Muscle layer of duodenum (tissue), 2 donors: Measurements from ENCODE around the gene AGPAT2.

ENCODE experiments used
- H3K27ac ChIP-seq: one replicate; pipeline ENCODE4 v1.7.0; 2013; ENCODE audit warnings: mild to moderate bottlenecking, low read length
- H3K27me3 ChIP-seq: one replicate; pipeline ENCODE4 v1.7.0; 2013; ENCODE audit warnings: low read depth, mild to moderate bottlenecking, control low read depth, low read length
- H3K36me3 ChIP-seq, 2 donors: one replicate each; pipeline ENCODE4 v1.7.0; 2013; ENCODE audit warnings: low read length in 2 of 2, control low read depth in 1 of 2, mild to moderate bottlenecking in 1 of 2; ENCODE audit not compliant: insufficient read depth in 2 of 2, control insufficient read depth in 1 of 2
- H3K4me1 ChIP-seq, 2 donors: one replicate each; pipeline ENCODE4 v1.7.0; 2013; ENCODE audit warnings: low read length in 2 of 2, mild to moderate bottlenecking in 2 of 2, control low read depth in 1 of 2, moderate library complexity in 1 of 2; ENCODE audit not compliant: insufficient read depth in 2 of 2, control insufficient read depth in 1 of 2
- H3K4me3 ChIP-seq, 2 donors: one replicate each; pipeline ENCODE4 v1.7.0; 2013; ENCODE audit warnings: low read length in 2 of 2, low read depth in 1 of 2, mild to moderate bottlenecking in 1 of 2
- H3K9me3 ChIP-seq, 2 donors: one replicate each; pipeline ENCODE4 v1.7.0; 2013; ENCODE audit warnings: low read length in 2 of 2, control low read depth in 1 of 2, mild to moderate bottlenecking in 1 of 2; ENCODE audit not compliant: control insufficient read depth in 1 of 2
- donor health status: healthy.

AGPAT2 gene

DNA sequence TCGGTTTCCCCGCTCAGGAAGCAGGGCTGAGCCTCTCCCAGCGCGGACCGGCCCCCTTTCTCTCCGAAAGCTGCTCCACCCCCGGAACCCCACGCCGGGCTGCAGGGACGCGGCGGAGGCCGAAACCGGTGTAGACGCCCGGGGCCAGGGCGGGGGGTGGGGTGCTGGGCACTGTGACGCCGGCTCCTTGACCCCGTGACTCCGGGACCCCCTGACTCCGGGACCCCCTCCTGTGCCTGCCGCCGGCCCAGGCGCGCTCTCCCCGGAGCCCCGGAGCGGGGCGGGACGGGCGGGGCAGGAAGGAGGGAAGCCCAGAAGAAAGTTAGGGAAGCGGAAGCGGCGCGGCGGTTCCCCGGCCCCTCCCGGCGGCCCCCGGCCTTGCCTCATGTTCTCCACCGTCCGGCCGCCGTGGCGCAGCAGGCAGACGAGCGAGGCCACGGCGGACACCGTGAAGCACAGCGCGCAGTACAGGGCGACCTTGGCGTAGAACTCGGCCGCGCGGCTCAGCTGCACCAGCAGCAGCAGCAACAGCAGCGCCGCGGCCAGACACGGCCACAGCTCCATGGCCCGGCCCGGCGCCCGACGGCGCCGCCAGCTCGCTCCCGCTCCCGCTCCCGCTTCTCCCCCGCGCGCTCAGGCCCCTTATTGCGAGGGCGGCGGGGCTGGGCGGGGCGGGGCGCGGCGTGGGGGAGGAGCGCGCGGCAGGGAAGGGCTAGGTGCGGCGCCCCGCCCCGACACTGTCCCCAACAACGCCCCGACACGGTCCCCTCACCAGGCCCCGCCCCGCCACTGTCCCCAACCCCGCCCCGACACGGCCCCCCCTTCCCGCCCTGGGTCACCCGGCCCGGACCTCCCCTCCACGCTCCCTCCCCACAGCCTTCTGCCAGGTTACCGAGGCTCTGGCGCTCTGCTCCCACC is at the start of gene AGPAT2:
Gene AGPAT2 (minus strand): TSS at position 664 of the 918 bp plus-strand sequence. CDS start 100 bp downstream, at position 564.
- Histone ChIP-seq H3K4me3 (peak within 1 kb of the TSS; percentile 59 to 82), H3K4me1 (peaks cover 4 to 28% of the 10 kb centered on the region in 2 donors), H3K9me3 (no peaks in the 10 kb centered on the region), H3K36me3 (no peaks in the 10 kb centered on the region), H3K27me3 (no peaks in the 10 kb centered on the region), H3K27ac (peak within 1 kb of the TSS; percentile 16)

GRCh38 chr9:136735812-136736480 is 48.7 kb upstream of the AGPAT2 start:
- H3K4me3 ChIP-seq = no peak overlapping the region
- no peaks in the 10 kb centered on the region for H3K9me3 ChIP-seq
- H3K36me3 ChIP-seq = no peaks in the 10 kb centered on the region
- no peaks in the 10 kb centered on the region for H3K27me3 ChIP-seq
- peaks cover 0 to 2% of the 10 kb centered on the region in 2 donors for H3K4me1 ChIP-seq
- H3K27ac ChIP-seq = no peak overlapping the region

DNA sequence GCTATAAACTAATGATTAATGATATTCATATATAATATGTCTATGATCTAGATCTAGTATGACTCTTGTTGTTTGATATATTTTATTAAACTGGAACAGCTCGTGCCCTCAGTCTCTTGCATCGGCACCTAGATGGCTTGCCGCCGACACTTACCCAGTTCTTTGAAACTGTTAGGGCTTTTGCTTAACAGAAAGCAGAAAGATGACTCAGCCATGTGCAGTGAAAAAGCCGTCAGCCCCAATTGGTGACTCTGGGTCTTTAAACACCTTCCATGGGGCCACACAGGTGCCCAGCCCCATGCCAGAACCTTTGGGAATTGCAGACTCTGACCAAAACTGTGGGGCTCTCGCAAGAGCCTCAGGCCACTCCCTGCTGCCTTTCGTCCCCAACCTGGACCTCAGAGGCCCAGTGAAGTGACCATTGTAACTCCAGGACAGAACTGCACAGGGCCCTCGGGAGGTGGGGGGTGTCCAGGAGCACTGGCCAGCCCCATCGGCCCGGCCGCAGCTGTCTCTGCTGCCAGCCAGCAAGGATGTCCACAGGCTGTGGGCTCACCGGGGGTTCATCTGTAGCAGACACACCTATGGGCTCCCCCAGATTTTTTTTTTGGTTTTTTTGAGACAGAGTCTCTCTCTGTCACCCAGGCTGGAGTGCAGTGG is 47.7 kb upstream of the AGPAT2 start:
- Histone ChIP-seq H3K27ac (no peak overlapping the region), H3K9me3 (no peaks in the 10 kb centered on the region)

GRCh38 chr9:136733611-136734010 is 46.4 kb upstream of the AGPAT2 start:
- Histone ChIP-seq H3K36me3 (no peaks in the 10 kb centered on the region), H3K9me3 (no peaks in the 10 kb centered on the region), H3K4me3 (no peak overlapping the region), H3K27me3 (no peaks in the 10 kb centered on the region), H3K27ac (no peak overlapping the region), H3K4me1 (peaks cover 0 to 8% of the 10 kb centered on the region in 2 donors)

More for the DNA sequence above, 47.7 kb upstream of the AGPAT2 start:
- no peaks in the 10 kb centered on the region for H3K4me1 ChIP-seq
- H3K36me3 ChIP-seq = no peaks in the 10 kb centered on the region
- H3K27me3 ChIP-seq = no peaks in the 10 kb centered on the region
- H3K4me3 ChIP-seq = no peak overlapping the region

- Histone ChIP-seq H3K36me3 (no peaks in the 10 kb centered on the region), H3K4me3 (no peak overlapping the region), H3K27me3 (no peaks in the 10 kb centered on the region), H3K9me3 (no peaks in the 10 kb centered on the region), H3K4me1 (peaks cover 0 to 12% of the 10 kb centered on the region in 2 donors), H3K27ac (no peak overlapping the region)
Observed at GRCh38 chr9:136732444-136733178, 45.4 kb upstream of the AGPAT2 start.

GRCh38 chr9:136729926-136730325 is 42.7 kb upstream of the AGPAT2 start:
- Histone ChIP-seq H3K27me3 (no peaks in the 10 kb centered on the region), H3K9me3 (no peaks in the 10 kb centered on the region), H3K36me3 (peaks cover 11 to 12% of the 10 kb centered on the region in 2 donors), H3K27ac (no peak overlapping the region), H3K4me3 (no peak overlapping the region), H3K4me1 (peaks cover 13 to 33% of the 10 kb centered on the region in 2 donors)

GRCh38 chr9:136729144-136729543 is 41.9 kb upstream of the AGPAT2 start:
- Histone ChIP-seq H3K4me3 (peak overlapping the region; percentile 50 to 94), H3K27ac (no peak overlapping the region), H3K27me3 (no peaks in the 10 kb centered on the region), H3K36me3 (peaks cover 15 to 18% of the 10 kb centered on the region in 2 donors), H3K9me3 (no peaks in the 10 kb centered on the region), H3K4me1 (peaks cover 13 to 33% of the 10 kb centered on the region in 2 donors)

- peaks cover 13 to 33% of the 10 kb centered on the region in 2 donors for H3K4me1 ChIP-seq
- H3K27me3 ChIP-seq = no peaks in the 10 kb centered on the region
Observed at GRCh38 chr9:136728548-136729123, 41.4 kb upstream of the AGPAT2 start.

DNA sequence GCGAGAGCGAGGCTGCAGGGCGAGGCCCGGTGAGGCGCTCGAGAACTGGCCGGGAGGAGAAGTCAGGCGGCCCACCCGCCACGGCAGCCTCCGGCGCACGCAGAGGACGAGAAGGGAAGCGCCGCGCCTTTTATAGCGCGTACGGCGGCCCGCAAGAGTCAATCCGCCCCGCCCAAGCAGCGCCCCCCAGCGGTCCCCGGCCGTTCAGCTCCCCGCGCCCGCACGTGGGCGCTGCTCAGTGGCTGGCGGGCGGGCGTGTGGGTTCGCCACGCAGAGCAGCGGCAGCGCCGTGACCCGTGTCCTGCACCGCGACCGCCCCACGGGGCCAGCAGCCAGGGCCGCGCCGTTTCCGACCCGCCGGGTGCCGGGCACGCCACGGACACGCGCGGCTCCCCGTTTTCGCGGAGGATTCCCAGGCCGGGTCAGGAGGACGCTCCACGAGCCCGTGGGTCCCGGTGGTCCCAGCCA is 40.9 kb upstream of the AGPAT2 start:
- H3K4me1 ChIP-seq = peaks cover 13 to 33% of the 10 kb centered on the region in 2 donors
- no peaks in the 10 kb centered on the region for H3K9me3 ChIP-seq
- no peak overlapping the region for H3K27ac ChIP-seq

More at GRCh38 chr9:136728548-136729123, 41.4 kb upstream of the AGPAT2 start:
- no peaks in the 10 kb centered on the region for H3K9me3 ChIP-seq
- peak overlapping the region; percentile 50 to 94 for H3K4me3 ChIP-seq
- H3K36me3 ChIP-seq = peaks cover 20 to 23% of the 10 kb centered on the region in 2 donors
- no peak overlapping the region for H3K27ac ChIP-seq

DNA sequence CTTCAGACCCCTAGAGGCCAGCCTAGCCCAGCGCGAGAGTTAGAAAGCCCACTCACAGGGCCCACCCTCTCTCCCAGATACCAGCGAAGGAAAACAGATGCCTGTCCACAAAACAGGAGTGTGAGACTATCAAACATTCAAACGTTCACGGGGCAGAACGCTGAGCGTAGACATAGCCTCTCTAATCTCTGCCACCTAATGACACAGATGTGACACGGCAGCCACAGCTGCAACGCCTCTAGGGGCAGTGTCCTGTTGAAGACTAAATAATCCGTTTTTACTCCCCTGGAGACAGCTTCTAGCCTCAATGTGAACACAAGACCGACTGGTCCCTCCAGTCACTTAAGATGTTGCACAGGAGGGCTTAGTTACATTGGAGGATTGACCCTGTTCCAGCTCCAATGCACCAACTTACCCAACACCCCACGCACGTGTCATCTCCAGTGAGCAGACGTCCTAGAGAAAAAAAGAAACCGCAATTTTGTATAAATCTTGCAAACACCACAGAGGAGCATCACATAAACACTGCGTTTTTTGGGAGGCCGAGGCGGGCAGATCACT is 39.5 kb upstream of the AGPAT2 start:
- H3K9me3 ChIP-seq = no peaks in the 10 kb centered on the region
- H3K27me3 ChIP-seq = no peaks in the 10 kb centered on the region
- peak overlapping the region; percentile 94 to 95 for H3K4me3 ChIP-seq
- peaks cover 23 to 42% of the 10 kb centered on the region in 2 donors for H3K36me3 ChIP-seq
- peak overlapping the region; percentile 45 for H3K27ac ChIP-seq
- H3K4me1 ChIP-seq = peaks cover 13 to 33% of the 10 kb centered on the region in 2 donors

More for the DNA sequence above, 40.9 kb upstream of the AGPAT2 start:
- H3K27me3 ChIP-seq = no peaks in the 10 kb centered on the region
- peaks cover 23 to 28% of the 10 kb centered on the region in 2 donors for H3K36me3 ChIP-seq
- H3K4me3 ChIP-seq = peak overlapping the region; percentile 94 to 95
